ENCODE results near the gene PCSK6.

DNA sequence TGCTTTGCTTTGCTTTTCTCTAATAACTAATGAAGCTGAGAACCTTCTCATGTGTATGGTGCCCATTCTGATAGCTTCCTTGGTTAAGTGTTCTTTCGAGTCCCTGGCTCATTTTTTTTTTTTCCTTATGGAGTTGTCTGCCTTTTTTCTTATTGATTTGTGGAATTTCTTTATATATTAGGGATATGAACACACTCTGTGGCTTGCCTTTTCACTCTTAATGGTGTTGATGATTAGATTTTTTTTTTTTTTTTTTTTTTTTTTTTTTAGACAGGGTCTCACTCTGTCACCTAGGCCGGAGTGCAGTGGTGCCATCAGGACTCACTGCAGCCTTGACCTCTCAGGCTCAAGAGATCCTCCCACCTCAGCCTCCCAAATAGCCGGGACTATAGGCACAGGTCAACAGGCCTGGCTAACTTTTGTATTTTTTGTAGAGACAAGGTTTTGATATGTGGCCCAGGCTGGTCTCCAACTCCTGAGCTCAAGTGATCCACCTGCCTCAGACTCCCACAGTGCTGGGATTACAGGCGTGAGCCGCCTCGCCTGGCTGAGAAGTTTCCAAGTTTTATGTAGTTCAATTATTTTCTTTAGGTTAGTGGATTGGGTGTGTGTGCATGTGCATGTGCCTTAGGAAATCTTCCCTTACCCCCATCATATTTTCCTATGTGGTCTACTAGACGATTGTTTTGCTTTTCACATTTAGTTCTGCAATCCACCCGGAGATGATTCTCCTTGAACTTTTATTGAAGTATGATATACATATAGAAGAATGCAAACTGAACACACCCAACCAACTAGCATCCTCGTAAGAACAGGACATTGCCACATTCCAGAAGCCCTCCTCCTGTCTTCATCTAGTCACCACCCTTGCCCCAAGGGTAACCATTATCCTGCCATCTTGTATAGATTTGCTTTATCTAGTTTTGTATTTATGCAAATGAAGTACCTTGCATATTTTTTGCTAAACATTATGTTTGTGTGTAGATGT lies 192.8 kb downstream of the PCSK6 start:
- TF ChIP-seq EZH2 (IDR thresholded peaks at IDR 0.05; ENCODE audit: insufficient read depth, poor library complexity, severe bottlenecking) (no peak), EZH2phosphoT487 (IDR thresholded peaks at IDR 0.05; ENCODE audit: insufficient read depth, low read depth) (no peak)
